Esophagus muscularis mucosa (tissue), 4 donors: ENCODE results near the gene FAM174B. TPM values are rescaled to one million over a fixed set of nuclear protein-coding genes. Genes with fewer than 3 reads are reported as not detected.
A peak's percentile ranks its signal among the peaks of the same experiment; 100 is the strongest.

Experiments
- DNase-seq: peaks from one replicate; pipeline ENCODE4 v3.0.0-alpha.2; 2017; ENCODE audit errors: extremely low spot score
- H3K27ac ChIP-seq, 4 donors: fragments of 200-600 bp; sonication (generic); replicated peaks in 1 of 4; 1 replicate in 3 of 4; 2 replicates in 1 of 4; pipeline ENCODE4 v1.5.1; 2016 to 2019; ENCODE audit warnings: mild to moderate bottlenecking in 1 of 4
- H3K27me3 ChIP-seq, 4 donors: fragments of 200-600 bp; sonication (generic); one replicate each; pipeline versions ENCODE4 v1.5.1 to v1.6.0; 2016 to 2019
- H3K36me3 ChIP-seq, 4 donors: fragments of 200-600 bp; sonication (generic); one replicate each; pipeline ENCODE4 v1.5.1; 2016 to 2019
- H3K4me1 ChIP-seq, 4 donors: fragments of 200-600 bp; sonication (generic); one replicate each; pipeline ENCODE4 v1.5.1; 2016 to 2019
- H3K4me3 ChIP-seq, 4 donors: fragments of 200-600 bp; sonication (generic); 1 replicate in 2 of 4; 2 replicates in 2 of 4; pipeline ENCODE4 v1.5.1; 2016 to 2019; ENCODE audit warnings: mild to moderate bottlenecking in 4 of 4, moderate library complexity in 1 of 4
- H3K9me3 ChIP-seq, 4 donors: fragments of 200-600 bp; sonication (generic); 1 replicate in 3 of 4; 2 replicates in 1 of 4; pipeline ENCODE4 v1.5.1; 2016 to 2019
- CTCF ChIP-seq, 3 experiments: fragments of 200-600 bp in 2 of 3; fragments of 450-650 bp in 1 of 3; sonication (generic) in 2 of 3; IDR thresholded peaks; one replicate each; pipeline ENCODE4 v1.5.1; 2017 to 2019; ENCODE audit warnings: antibody characterized with exemption in 3 of 3, mild to moderate bottlenecking in 2 of 3, moderate library complexity in 1 of 3
- EP300 ChIP-seq: sonication (generic); formaldehyde crosslinking; IDR thresholded peaks from one replicate; pipeline ENCODE4 v1.6.1; 2017; ENCODE audit warnings: antibody characterized with exemption
- POLR2A ChIP-seq: fragments of 450-650 bp; IDR thresholded peaks from one replicate; pipeline ENCODE4 v1.6.1; 2017; ENCODE audit warnings: antibody characterized with exemption, moderate library complexity, mild to moderate bottlenecking, low read depth
- POLR2AphosphoS5 ChIP-seq, 2 donors: sonication (generic); formaldehyde crosslinking; IDR thresholded peaks; one replicate each; pipeline ENCODE4 v1.6.1; 2017; ENCODE audit warnings: antibody characterized with exemption in 2 of 2
- WGBS: methylation state at CpG from one replicate; pipeline ENCODE4 v1.1.5; 2018; 5-methylcytosine and 5-hydroxymethylcytosine counted together
- intact Hi-C: fragments of 100-400 bp; cut with DNase I; formaldehyde crosslinking; loops from one replicate; pipeline ENCODE4 v1.15.1; 2023
- total RNA-seq, 4 donors: library from RNA; depleted of rRNA; stranded (reverse); fragments of >200 nt; gene quantifications; one replicate each; pipeline versions ENCODE4 v1.1.0 to v1.2.1, GENCODE V29; 2016

The FAM174B gene
- total RNA-seq, 4 donors from 2014 or later, result 7.5 to 15.2 (median 9.9) TPM

GRCh38 chr15:92653366-92653765 lies 2.2 kb downstream of the FAM174B start:
- H3K36me3 ChIP-seq, result no peaks in the 10 kb centered on the region
- H3K27me3 ChIP-seq, result no peaks in the 10 kb centered on the region
- H3K9me3 ChIP-seq, result no peaks in the 10 kb centered on the region
- 86% methylated on average over 5 of the region's 5 CpGs for WGBS
- H3K4me3 ChIP-seq, result peak overlapping the region in 1 of 4 donors; percentile 76
- TF ChIP-seq CTCF (IDR thresholded peaks at IDR 0.05) (no peak), EP300 (no peak), POLR2AphosphoS5 (IDR thresholded peaks at IDR 0.05) (no peak), POLR2A (no peak)
- peaks cover 32 to 78% (median 54%) of the 10 kb centered on the region in 4 donors for H3K4me1 ChIP-seq
- intact Hi-C loops, result no loop called here
- DNase-seq, result no peak
- H3K27ac ChIP-seq, result peak overlapping the region; percentile 46 to 87 (median 78)

- H3K4me3 ChIP-seq, result no peak overlapping the region
- 90% methylated on average over 9 of the region's 9 CpGs for WGBS
- H3K27ac ChIP-seq, result peak overlapping the region in 3 of 4 donors; percentile 36 to 87 (median 63)
- H3K27me3 ChIP-seq, result no peaks in the 10 kb centered on the region
- H3K36me3 ChIP-seq, result no peaks in the 10 kb centered on the region
- H3K4me1 ChIP-seq, result peaks cover 35 to 78% (median 54%) of the 10 kb centered on the region in 4 donors
- DNase-seq, result no peak
- no peak for TF ChIP-seq POLR2A
- no peak for TF ChIP-seq CTCF (IDR thresholded peaks at IDR 0.05)
- no peak for TF ChIP-seq EP300
- no peak for TF ChIP-seq POLR2AphosphoS5 (IDR thresholded peaks at IDR 0.05)
- intact Hi-C loops, result no loop called here
- H3K9me3 ChIP-seq, result no peaks in the 10 kb centered on the region
Observed at GRCh38 chr15:92652576-92652966, 3.0 kb downstream of the FAM174B start.

DNA sequence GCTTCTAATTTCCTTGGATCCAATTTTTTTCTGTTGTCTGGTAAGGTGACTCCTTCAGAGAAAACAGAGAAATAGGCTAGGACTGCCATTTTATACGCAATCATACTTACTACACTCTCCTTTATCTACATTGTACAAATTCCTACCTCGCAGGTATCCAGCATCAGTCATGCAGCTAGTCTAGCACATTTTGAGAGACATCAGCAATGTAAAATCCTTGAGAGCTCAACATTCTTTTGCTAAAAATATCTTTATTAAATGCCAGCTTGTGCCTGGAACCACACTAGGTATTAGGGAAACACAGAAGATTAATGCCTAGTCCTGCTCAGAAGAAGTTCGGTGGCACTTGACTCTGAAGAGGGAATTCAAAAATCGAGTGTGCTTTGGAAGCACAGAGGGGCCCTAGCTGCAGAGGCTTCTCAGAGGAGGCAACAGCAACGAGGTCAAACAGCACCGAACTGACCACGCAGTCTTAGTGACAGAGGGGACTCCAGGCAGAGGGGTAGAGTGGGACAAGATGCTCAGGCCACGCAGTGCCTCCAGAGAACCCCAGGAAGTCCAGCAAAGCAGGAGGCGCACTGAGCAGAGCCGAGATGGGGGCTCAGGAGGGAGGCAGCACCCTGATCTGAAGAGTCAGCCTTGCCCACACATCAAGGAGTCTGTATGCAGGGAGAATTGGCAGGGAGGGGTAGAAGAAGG lies 3.5 kb downstream of the FAM174B start:
- Histone ChIP-seq H3K27me3 (no peaks in the 10 kb centered on the region), H3K9me3 (no peaks in the 10 kb centered on the region), H3K36me3 (no peaks in the 10 kb centered on the region), H3K4me3 (no peak overlapping the region), H3K27ac (peak overlapping the region; percentile 3 to 87 (median 50)), H3K4me1 (peaks cover 40 to 78% (median 54%) of the 10 kb centered on the region in 4 donors)
- intact Hi-C loops, result no loop called here
- DNase-seq, result no peak
- WGBS, result 73% methylated on average over 10 of the region's 10 CpGs
- TF ChIP-seq CTCF (IDR thresholded peaks at IDR 0.05), result no peak
- TF ChIP-seq EP300, result no peak
- TF ChIP-seq POLR2A, result no peak
- no peak for TF ChIP-seq POLR2AphosphoS5 (IDR thresholded peaks at IDR 0.05)

DNA sequence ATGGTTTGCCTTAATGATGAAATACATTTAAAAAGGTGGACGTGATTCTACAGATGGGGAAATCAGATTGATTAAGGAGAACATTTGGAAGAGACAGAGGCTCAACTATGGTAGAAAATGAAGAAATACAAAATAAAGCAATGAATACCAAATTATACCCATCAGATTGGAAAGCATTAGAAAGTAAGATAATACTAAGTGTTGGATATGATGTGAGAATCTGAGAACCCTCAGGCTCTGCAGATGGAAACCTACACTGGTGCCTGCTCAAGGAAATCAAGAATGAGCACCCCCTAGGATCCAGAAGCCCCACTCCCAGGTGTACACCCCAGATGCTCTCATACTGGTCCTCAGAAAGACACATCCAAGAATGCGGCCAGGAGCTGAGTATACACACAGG lies 4.6 kb downstream of the FAM174B start:
- no peak for TF ChIP-seq CTCF (IDR thresholded peaks at IDR 0.05)
- TF ChIP-seq POLR2A, result no peak
- no peak for TF ChIP-seq EP300
- WGBS, result 93% methylated on average over 2 of the region's 2 CpGs
- H3K27ac ChIP-seq, result peak overlapping the region in 1 of 4 donors; percentile 52

DNA sequence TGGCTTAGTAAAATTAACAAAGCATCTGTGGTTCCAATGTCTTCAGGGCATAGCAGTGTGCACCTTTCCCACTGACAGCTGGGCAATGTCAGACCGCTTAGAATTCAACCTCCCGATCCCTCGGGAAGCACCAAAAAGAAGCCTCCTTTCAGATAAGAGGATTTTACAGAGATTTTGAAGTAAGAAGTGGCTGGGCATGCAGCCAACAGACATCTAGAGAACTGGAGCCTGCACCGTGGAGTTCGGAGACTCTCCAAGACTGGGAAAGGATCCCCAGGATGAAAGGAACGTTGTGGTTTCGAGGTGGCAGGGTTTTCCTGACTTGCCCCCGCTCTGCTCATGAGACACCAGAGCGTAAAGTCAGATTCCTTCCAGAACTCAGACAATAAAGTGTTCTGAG lies 5.3 kb downstream of the FAM174B start:
- DNase-seq, result no peak
- no peaks in the 10 kb centered on the region for H3K27me3 ChIP-seq
- WGBS, result 37% methylated on average over 9 of the region's 9 CpGs
- peak overlapping the region in 1 of 4 donors; percentile 10 for H3K4me3 ChIP-seq
- no peaks in the 10 kb centered on the region for H3K36me3 ChIP-seq
- peak overlapping the region in 2 of 4 donors; percentile 8 to 52 for H3K27ac ChIP-seq
- H3K9me3 ChIP-seq, result no peaks in the 10 kb centered on the region
- peaks cover 40 to 68% (median 50%) of the 10 kb centered on the region in 4 donors for H3K4me1 ChIP-seq
- intact Hi-C loops, result no loop called here
- no peak for TF ChIP-seq POLR2A
- no peak for TF ChIP-seq EP300
- TF ChIP-seq CTCF (IDR thresholded peaks at IDR 0.05), result no peak
- no peak for TF ChIP-seq POLR2AphosphoS5 (IDR thresholded peaks at IDR 0.05)

More for the DNA sequence above, 4.6 kb downstream of the FAM174B start:
- no peak for DNase-seq
- Histone ChIP-seq H3K4me3 (no peak overlapping the region), H3K4me1 (peaks cover 40 to 69% (median 51%) of the 10 kb centered on the region in 4 donors), H3K36me3 (no peaks in the 10 kb centered on the region), H3K27me3 (no peaks in the 10 kb centered on the region), H3K9me3 (no peaks in the 10 kb centered on the region)
- intact Hi-C loops, result no loop called here
